Measurements from ENCODE around the gene TMEM240. TPM values are rescaled to one million over a fixed set of nuclear protein-coding genes. Genes with fewer than 3 reads are reported as not detected.

The TMEM240 gene
- total and polyA plus RNA-seq, 10 of the 15 experiments (the other 5 are each of a cell fraction or from before 2014, with no cell fraction given): 0.17 to 0.49 TPM; not detected in 8

DNA sequence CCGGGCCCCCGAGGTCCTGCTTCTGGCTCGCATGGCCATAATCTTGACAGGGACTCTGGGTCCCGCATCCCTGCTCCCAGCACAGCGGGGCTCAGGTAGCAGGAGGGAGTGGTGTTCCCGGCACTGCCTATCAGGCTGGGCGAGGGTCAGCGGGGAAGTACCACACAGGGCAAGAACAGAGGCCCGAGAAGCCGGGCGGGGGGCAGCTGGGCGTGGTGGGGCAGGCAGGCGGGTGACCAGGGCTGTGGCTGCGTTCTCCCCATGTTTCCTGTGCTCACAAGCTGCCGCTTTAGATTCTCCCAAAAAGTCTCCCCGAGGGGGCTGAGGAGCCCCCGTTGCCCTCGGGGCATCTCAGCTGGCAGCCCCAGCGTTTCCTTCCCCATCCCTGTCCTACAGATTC lies 50.6 kb downstream of the TMEM240 start:
- FAIRE-seq (no peak), DNase-seq (ENCODE audit: low read depth, low spot score) (no peak), ATAC-seq (no peak)
- CTCF ChIA-PET: no interaction called here
- POLR2A ChIA-PET: no interaction called here
- TF ChIP-seq, protein P1, sequence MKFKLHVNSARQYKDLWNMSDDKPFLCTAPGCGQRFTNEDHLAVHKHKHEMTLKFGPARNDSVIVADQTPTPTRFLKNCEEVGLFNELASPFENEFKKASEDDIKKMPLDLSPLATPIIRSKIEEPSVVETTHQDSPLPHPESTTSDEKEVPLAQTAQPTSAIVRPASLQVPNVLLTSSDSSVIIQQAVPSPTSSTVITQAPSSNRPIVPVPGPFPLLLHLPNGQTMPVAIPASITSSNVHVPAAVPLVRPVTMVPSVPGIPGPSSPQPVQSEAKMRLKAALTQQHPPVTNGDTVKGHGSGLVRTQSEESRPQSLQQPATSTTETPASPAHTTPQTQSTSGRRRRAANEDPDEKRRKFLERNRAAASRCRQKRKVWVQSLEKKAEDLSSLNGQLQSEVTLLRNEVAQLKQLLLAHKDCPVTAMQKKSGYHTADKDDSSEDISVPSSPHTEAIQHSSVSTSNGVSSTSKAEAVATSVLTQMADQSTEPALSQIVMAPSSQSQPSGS (IDR thresholded peaks at IDR 0.05; ENCODE audit: low read length): no peak
- TF ChIP-seq NFIC (IDR thresholded peaks at IDR 0.05; ENCODE audit: low read depth, low read length) (no peak), CREB1 (IDR thresholded peaks at IDR 0.05; ENCODE audit: low read depth) (no peak), BACH1 (IDR thresholded peaks at IDR 0.05; ENCODE audit: borderline replicate concordance) (no peak), SMARCA5 (IDR thresholded peaks at IDR 0.05) (no peak), NR2C1 (IDR thresholded peaks at IDR 0.05) (no peak), GABPA (IDR thresholded peaks at IDR 0.05; ENCODE audit: low read depth) (no peak), ZNF24 (IDR thresholded peaks at IDR 0.05) (no peak), FOXK2 (IDR thresholded peaks at IDR 0.05) (no peak), SREBF2 (IDR thresholded peaks at IDR 0.05; ENCODE audit: low read length) (no peak), SMAD1 (IDR thresholded peaks at IDR 0.05; ENCODE audit: low read depth, partially characterized antibody) (no peak), CBX5 (IDR thresholded peaks at IDR 0.05; ENCODE audit: low read depth) (no peak)
- TF ChIP-seq, protein P2, sequence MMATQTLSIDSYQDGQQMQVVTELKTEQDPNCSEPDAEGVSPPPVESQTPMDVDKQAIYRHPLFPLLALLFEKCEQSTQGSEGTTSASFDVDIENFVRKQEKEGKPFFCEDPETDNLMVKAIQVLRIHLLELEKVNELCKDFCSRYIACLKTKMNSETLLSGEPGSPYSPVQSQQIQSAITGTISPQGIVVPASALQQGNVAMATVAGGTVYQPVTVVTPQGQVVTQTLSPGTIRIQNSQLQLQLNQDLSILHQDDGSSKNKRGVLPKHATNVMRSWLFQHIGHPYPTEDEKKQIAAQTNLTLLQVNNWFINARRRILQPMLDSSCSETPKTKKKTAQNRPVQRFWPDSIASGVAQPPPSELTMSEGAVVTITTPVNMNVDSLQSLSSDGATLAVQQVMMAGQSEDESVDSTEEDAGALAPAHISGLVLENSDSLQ (IDR thresholded peaks at IDR 0.05): no peak
- TF ChIP-seq, protein P3, sequence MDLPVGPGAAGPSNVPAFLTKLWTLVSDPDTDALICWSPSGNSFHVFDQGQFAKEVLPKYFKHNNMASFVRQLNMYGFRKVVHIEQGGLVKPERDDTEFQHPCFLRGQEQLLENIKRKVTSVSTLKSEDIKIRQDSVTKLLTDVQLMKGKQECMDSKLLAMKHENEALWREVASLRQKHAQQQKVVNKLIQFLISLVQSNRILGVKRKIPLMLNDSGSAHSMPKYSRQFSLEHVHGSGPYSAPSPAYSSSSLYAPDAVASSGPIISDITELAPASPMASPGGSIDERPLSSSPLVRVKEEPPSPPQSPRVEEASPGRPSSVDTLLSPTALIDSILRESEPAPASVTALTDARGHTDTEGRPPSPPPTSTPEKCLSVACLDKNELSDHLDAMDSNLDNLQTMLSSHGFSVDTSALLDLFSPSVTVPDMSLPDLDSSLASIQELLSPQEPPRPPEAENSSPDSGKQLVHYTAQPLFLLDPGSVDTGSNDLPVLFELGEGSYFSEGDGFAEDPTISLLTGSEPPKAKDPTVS (IDR thresholded peaks at IDR 0.05; ENCODE audit: low read depth, low read length): no peak
- RAD21 ChIA-PET (ENCODE audit: unreplicated experiment): no interaction called here
- in situ Hi-C loops (cut with MboI) (no loop called here), intact Hi-C loops (cut with micrococcal nuclease; ENCODE audit: unreplicated experiment) (no loop called here)
- Histone ChIP-seq H3K4me2 (ENCODE audit: control insufficient read depth, insufficient read depth) (no peak overlapping the region), H2AFZ (ENCODE audit: control insufficient read depth, low read depth, low read length) (no peak overlapping the region), H3K27ac (ENCODE audit: control insufficient read depth, insufficient read depth) (no peak overlapping the region), H3K36me3 (ENCODE audit: control insufficient read depth in 2 of 2, insufficient read depth in 2 of 2, low read length in 1 of 2) (peaks cover 6 to 21% of the 10 kb centered on the region in 2 experiments; a peak in 3 of 4 replicates), H4K20me1 (ENCODE audit: control insufficient read depth, insufficient read depth) (no peaks in the 10 kb centered on the region), H3K27me3 (replicated peaks in 1 of 2; ENCODE audit: control insufficient read depth in 2 of 2, insufficient read depth in 2 of 2, low read length in 1 of 2) (no peaks in the 10 kb centered on the region), H3K9me3 (replicated peaks; ENCODE audit: control insufficient read depth, insufficient read depth, low read length) (peaks cover 6% of the 10 kb centered on the region; the same call in 2 of the 3 replicates), H3K79me2 (ENCODE audit: control insufficient read depth, insufficient read depth, low read length) (no peaks in the 10 kb centered on the region), H3K4me1 (ENCODE audit: control insufficient read depth, insufficient read depth, low read length) (no peaks in the 10 kb centered on the region), H3K9ac (ENCODE audit: control insufficient read depth, insufficient read depth, low read length) (no peak overlapping the region), H3K4me3 (no peak overlapping the region)
- 99% methylated on average over 19 of the region's 19 CpGs for WGBS (ENCODE audit: insufficient coverage, insufficient replicate concordance, low lambda C conversion rate, missing lambda C conversion rate)
- SMC1A ChIA-PET (ENCODE audit: uncharacterized antibody, unreplicated experiment): no interaction called here
- no TSS peak for BruUV-seq (replicated peaks)

Data from GM12878 (cell line).